Memory B cell (primary cell): ENCODE measurements around the gene SAMD5.
A peak's percentile ranks its signal among the peaks of the same experiment; 100 is the strongest.

Source experiments
- ATAC-seq: fragments of 150-1000 bp; cut with Tn5 transposase; 2 replicates; pipeline ENCODE4 v1.10.0; 2021; ENCODE audit warnings: low read depth, mild to moderate bottlenecking, moderate library complexity
- DNase-seq, 2 donors: peaks; one replicate each; pipeline ENCODE4 v3.0.0; 2022; ENCODE audit warnings: low spot score in 2 of 2
- H3K27ac Mint-ChIP-seq: one replicate; pipeline ENCODE4 v1.8.0; 2022; ENCODE audit warnings: mild to moderate bottlenecking, moderate library complexity, mixed read lengths
- H3K27me3 Mint-ChIP-seq: one replicate; pipeline ENCODE4 v1.8.0; 2022; ENCODE audit warnings: mixed read lengths
- H3K36me3 Mint-ChIP-seq: one replicate; pipeline ENCODE4 v1.8.0; 2022; ENCODE audit warnings: mild to moderate bottlenecking, mixed read lengths
- H3K4me1 Mint-ChIP-seq: one replicate; pipeline ENCODE4 v1.8.0; 2022; ENCODE audit warnings: mixed read lengths
- H3K4me3 Mint-ChIP-seq: one replicate; pipeline ENCODE4 v1.8.0; 2022; ENCODE audit warnings: mild to moderate bottlenecking, moderate library complexity, mixed read lengths
- H3K9me3 Mint-ChIP-seq: one replicate; pipeline ENCODE4 v1.8.0; 2022; ENCODE audit warnings: mixed read lengths

The SAMD5 gene

DNA sequence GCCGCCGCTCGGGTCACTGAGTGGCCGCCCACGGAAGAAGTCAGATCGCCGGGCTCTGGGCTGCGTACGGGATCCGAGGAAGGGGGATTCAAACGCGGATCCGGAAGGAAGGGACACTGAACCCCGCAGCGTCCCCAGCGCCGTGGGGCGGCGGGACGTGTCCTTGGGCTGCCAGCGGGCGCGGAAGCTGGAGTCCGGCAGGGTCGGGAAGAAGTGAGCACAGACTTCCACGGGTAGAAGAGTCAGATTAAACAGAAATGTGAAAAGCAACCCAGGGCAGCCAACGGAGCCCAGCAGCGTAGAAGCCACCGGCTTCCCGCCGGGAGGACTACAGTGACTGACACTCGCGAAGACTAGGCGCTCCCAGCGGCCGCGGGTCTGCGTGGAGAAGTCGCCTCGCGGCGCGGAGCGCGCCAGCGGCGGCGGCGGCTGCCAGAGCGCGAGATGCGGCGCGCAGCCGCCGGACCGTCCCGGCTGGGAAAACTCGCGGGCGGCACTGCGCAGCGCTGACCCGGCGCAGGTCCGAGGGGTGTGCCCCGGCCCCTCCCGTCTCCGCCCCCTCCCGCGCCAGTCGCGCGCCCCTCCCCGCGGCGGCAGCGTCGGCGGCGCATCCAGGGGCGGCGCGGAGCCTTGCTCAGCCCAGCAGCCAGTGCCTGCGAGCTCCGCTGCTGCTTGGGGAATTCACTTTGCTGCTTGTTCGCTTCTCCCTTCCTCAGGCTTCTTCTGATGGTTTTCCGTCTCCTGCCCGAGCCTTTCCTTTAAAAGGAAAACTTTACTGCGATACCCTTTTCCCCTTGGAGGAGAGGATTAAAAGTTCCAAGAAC is at the start of gene SAMD5:
TSS of gene SAMD5 (plus strand) at position 649 of the 824 bp plus-strand sequence. CDS start 239 bp downstream, outside the sequence.
- H3K27ac Mint-ChIP-seq, result no peak within 1 kb of the TSS
- DNase-seq (peak in 1 of 2 donors; percentile 10), ATAC-seq (peak; percentile 39)
- no peaks in the 10 kb centered on the region for H3K36me3 Mint-ChIP-seq
- H3K27me3 Mint-ChIP-seq, result peaks cover 27% of the 10 kb centered on the region
- no peaks in the 10 kb centered on the region for H3K9me3 Mint-ChIP-seq
- H3K4me1 Mint-ChIP-seq, result peaks cover 11% of the 10 kb centered on the region
- H3K4me3 Mint-ChIP-seq, result peak within 1 kb of the TSS; percentile 76

DNA sequence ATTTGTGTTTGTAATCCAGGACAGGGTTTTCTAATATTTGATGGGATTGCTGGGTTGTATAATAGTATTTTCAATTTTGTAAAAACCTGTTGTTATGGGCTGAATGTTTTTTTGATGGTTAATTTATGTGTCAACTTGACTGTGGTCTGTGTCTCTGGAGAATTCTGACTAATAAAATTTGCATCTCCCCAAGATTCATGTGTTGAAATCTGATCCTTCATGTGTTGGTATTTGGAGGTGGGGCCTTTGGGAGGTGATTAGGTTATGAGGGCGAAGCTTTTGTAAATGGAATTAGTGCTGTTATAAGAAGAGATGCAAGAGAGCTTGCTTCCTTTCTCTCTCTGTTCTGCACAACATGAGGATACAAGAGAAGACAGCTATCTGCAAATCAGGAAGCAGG is 48.7 kb upstream of the SAMD5 start:
- ATAC-seq (no peak), DNase-seq (no peak)
- H3K9me3 Mint-ChIP-seq, result peaks cover 6% of the 10 kb centered on the region
- H3K27ac Mint-ChIP-seq, result no peak overlapping the region
- H3K27me3 Mint-ChIP-seq, result peaks cover 2% of the 10 kb centered on the region
- H3K36me3 Mint-ChIP-seq, result no peaks in the 10 kb centered on the region
- H3K4me1 Mint-ChIP-seq, result peaks cover 2% of the 10 kb centered on the region
- H3K4me3 Mint-ChIP-seq, result no peak overlapping the region

DNA sequence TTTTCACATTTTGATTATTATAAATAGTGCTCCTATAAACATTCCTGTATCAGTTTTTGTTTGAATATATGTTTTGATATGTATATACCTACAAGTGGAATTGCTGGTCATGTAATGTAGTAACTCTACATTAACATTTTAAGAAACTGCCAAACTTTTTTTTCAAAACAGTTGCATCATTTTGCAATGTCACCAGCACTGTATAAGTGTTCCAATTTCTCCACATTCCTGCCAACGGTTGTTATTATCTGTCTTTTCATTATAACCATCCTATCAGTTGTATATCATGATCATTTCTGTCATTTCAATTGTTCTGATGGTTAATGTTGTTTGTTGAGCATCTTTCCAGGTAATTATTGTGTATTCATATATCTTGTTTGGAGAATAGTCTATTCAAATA is 44.8 kb upstream of the SAMD5 start:
- no peak for ATAC-seq
- Mint-ChIP-seq H3K4me3 (no peak overlapping the region), H3K9me3 (peaks cover 3% of the 10 kb centered on the region), H3K36me3 (no peaks in the 10 kb centered on the region), H3K27me3 (peaks cover 5% of the 10 kb centered on the region), H3K27ac (no peak overlapping the region), H3K4me1 (peaks cover 2% of the 10 kb centered on the region)
- DNase-seq, result no peak

DNA sequence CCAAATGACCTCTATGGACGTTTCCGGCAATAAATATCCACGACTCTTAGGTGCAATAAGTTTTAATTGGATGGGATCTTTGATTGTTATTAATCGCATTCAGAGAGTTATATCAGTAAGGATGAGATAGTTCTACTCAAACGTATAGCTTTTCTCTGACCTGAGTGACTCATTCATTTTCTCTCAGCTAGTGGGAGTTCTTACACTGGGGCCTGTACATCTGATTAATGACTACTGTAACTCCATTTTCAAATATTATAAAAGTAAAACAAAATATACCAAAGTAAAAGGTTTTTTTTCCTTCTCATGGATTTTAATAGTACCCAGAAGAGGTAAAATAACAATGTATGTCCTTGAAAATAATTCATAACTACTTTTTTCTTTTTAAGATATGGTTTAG is 41.1 kb upstream of the SAMD5 start:
- peaks cover 2% of the 10 kb centered on the region for H3K4me1 Mint-ChIP-seq
- DNase-seq, result no peak
- H3K9me3 Mint-ChIP-seq, result no peaks in the 10 kb centered on the region
- no peak overlapping the region for H3K27ac Mint-ChIP-seq
- H3K4me3 Mint-ChIP-seq, result no peak overlapping the region
- no peaks in the 10 kb centered on the region for H3K36me3 Mint-ChIP-seq
- peaks cover 9% of the 10 kb centered on the region for H3K27me3 Mint-ChIP-seq
- no peak for ATAC-seq

DNA sequence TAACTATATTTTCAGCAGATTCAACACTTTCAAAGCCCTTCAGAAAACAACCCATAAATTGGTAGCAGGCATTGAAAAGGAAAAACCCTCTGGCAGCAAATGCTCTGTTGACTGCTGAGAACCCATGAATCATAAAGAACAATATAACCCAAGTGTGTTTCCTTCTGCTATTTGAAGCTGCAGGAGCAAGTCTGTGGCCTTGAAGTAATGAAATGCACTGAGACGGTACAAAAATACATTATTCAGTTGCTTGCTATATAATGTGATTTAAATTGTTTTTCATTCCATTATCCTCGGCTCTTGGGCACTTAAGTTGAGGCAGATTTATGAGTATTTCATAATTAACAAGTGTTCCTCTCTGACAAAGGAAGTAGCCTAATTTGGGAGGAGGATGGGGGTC is 40.6 kb upstream of the SAMD5 start:
- no peak for ATAC-seq

DNA sequence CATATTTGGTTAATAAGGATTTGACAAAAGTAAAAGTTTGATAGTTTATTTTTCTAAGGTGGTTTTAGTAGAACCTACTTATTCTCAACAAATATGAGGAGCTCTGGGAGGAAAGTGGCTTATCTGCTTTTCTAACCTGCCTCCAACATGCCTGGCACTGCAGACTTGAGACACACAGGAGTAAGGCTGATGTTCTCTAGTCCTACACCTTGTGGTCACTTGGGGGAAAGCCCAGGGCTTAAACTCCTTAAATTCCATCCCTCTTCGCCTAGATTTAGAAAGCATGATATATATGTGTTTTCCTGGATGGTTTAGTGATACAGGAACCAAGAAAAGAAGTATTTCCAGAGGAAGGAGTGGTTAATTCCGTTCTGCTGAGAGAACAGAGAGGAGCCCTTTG is 39.9 kb upstream of the SAMD5 start:
- no peaks in the 10 kb centered on the region for H3K36me3 Mint-ChIP-seq
- H3K9me3 Mint-ChIP-seq, result no peaks in the 10 kb centered on the region
- no peak for ATAC-seq
- DNase-seq, result no peak
- H3K27ac Mint-ChIP-seq, result no peak overlapping the region
- H3K4me3 Mint-ChIP-seq, result no peak overlapping the region
- peaks cover 9% of the 10 kb centered on the region for H3K27me3 Mint-ChIP-seq
- no peaks in the 10 kb centered on the region for H3K4me1 Mint-ChIP-seq

More for the DNA sequence above, 40.6 kb upstream of the SAMD5 start:
- peaks cover 9% of the 10 kb centered on the region for H3K27me3 Mint-ChIP-seq
- no peak overlapping the region for H3K27ac Mint-ChIP-seq
- no peaks in the 10 kb centered on the region for H3K9me3 Mint-ChIP-seq
- DNase-seq, result no peak
- no peaks in the 10 kb centered on the region for H3K36me3 Mint-ChIP-seq
- H3K4me3 Mint-ChIP-seq, result no peak overlapping the region
- peaks cover 1% of the 10 kb centered on the region for H3K4me1 Mint-ChIP-seq

DNA sequence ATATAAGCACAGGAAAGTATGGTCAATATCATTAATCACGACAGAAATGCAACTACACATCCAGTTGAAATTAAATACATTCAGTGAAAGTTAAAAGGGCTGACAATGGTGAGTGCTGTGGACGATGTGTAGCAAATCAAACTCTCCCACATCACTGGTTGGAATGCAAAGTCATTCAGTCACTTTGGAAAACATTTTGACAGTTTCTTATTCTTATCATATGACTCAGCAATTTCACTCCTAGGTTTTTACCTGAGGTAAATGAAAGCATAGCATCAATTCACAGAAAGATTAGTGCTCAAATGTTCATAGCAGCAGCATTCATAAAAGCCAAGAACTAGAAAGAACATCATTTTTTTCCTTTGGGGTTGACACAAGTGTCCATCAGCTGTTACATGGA is 28.6 kb upstream of the SAMD5 start:
- H3K27me3 Mint-ChIP-seq, result peaks cover 2% of the 10 kb centered on the region
- H3K4me3 Mint-ChIP-seq, result no peak overlapping the region
- no peak overlapping the region for H3K27ac Mint-ChIP-seq
- peaks cover 2% of the 10 kb centered on the region for H3K9me3 Mint-ChIP-seq
- H3K4me1 Mint-ChIP-seq, result no peaks in the 10 kb centered on the region
- ATAC-seq, result no peak
- H3K36me3 Mint-ChIP-seq, result no peaks in the 10 kb centered on the region
- no peak for DNase-seq

DNA sequence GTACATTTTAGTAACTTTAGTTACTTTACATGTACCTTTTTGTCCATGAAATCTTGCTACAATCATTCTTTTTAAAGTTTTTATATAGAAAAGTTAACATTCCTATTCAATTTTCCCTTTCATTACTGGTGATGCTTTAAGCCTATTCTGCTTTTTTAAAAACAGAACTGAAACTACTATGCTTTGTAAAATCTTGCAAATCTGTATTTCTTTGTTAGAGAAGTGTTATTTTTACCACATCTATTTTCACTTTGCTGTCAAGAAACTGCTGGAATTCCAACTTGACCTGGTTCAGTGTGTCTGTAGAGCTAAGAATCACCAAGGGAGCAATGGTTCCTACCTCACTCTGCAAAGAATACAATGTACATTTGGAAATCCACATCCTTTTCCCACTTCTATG is 21.8 kb upstream of the SAMD5 start:
- Mint-ChIP-seq H3K4me3 (no peak overlapping the region), H3K27me3 (peaks cover 4% of the 10 kb centered on the region), H3K36me3 (no peaks in the 10 kb centered on the region), H3K4me1 (peaks cover 2% of the 10 kb centered on the region), H3K9me3 (peaks cover 2% of the 10 kb centered on the region), H3K27ac (no peak overlapping the region)
- DNase-seq (no peak), ATAC-seq (no peak)

DNA sequence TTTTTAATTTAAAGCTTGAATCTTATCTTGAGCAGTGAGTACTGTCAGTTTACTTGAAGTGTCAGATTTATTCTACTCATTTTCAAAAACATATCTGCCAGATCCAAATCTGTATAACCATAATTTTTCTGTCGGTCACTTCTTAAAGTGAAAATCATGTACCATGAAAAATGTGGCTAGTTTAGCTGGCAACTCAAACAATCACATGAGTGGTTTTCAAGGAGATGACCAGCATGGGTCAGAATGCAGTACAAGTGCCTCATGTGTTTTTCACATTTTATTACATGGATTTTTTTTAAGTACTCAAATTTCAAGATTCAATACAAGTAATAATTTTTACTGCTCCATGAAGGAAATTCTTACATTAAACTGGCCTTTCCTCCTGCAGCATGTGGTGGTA is 11.0 kb upstream of the SAMD5 start:
- ATAC-seq (no peak), DNase-seq (no peak)
- no peak overlapping the region for H3K27ac Mint-ChIP-seq
- H3K9me3 Mint-ChIP-seq, result no peaks in the 10 kb centered on the region
- no peak overlapping the region for H3K4me3 Mint-ChIP-seq
- no peaks in the 10 kb centered on the region for H3K4me1 Mint-ChIP-seq
- H3K36me3 Mint-ChIP-seq, result no peaks in the 10 kb centered on the region
- peaks cover 12% of the 10 kb centered on the region for H3K27me3 Mint-ChIP-seq

DNA sequence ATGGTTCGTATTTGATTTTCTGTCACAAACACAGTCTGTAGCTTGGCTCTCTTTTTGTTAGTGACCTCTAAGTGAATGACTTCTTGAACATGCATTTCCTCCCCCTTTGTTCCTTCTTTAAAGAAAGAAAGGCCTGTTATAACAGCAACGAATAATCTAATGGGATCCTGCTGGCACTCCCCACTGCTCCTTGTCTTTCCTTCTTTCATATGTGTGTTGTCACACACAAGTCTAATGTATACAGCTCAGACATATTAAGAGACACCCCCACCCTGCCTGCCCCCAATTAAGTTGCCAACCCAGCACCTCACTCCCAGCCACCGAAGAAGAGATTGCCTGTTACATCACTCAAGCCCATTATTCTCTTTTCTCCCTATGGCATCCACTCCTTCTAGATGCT is 4.9 kb upstream of the SAMD5 start:
- H3K36me3 Mint-ChIP-seq, result no peaks in the 10 kb centered on the region
- H3K9me3 Mint-ChIP-seq, result no peaks in the 10 kb centered on the region
- H3K27me3 Mint-ChIP-seq, result peaks cover 21% of the 10 kb centered on the region
- DNase-seq (no peak), ATAC-seq (no peak)
- H3K4me3 Mint-ChIP-seq, result no peak overlapping the region
- no peak overlapping the region for H3K27ac Mint-ChIP-seq
- peaks cover 5% of the 10 kb centered on the region for H3K4me1 Mint-ChIP-seq

DNA sequence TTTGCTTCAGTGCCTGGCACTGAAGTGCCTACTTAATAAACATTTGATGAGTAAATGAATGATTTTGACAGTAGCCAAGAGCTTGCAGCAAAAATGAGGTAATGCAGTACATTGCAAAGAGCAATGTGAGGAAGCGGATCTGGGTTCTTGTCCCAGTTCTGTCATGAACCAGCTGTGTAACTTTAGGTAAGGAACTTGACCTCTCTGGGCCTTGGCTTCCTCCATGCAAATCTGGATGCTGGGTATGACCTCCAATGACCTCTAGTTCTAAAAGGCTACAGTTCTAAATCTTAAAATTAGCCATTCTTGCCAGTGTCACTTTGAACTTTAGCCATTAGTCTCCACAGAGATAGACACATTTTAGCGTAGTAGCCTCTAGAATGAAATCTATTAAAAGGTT is 3.6 kb upstream of the SAMD5 start:
- ATAC-seq (no peak), DNase-seq (no peak)
- Mint-ChIP-seq H3K9me3 (no peaks in the 10 kb centered on the region), H3K27me3 (peaks cover 24% of the 10 kb centered on the region), H3K36me3 (no peaks in the 10 kb centered on the region), H3K4me1 (peaks cover 10% of the 10 kb centered on the region), H3K27ac (no peak overlapping the region), H3K4me3 (no peak overlapping the region)

DNA sequence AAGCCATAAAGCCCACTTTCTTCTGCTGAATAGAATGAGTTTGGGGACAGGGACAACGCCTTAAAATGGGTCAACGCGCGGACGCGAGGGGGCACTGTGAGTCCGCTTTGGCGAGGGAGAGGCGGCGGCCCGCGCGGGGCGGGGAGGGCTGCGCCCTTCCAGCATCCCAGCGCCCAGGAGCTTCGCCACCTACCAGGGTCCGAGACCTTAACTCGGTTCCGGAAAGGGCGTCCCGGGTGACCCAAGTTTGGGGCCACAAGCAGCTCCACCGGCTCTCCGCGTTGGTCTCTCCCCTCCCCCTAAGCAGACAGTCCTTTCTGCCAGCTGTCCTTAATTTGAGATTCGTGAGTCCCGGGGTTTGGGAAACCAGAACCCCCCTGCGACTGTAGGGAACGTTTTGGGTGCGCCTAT is 1.8 kb upstream of the SAMD5 start:
- DNase-seq (no peak), ATAC-seq (no peak)
- Mint-ChIP-seq H3K36me3 (no peaks in the 10 kb centered on the region), H3K9me3 (no peaks in the 10 kb centered on the region), H3K27me3 (peaks cover 30% of the 10 kb centered on the region), H3K4me3 (peak overlapping the region; percentile 73), H3K27ac (no peak overlapping the region), H3K4me1 (peaks cover 11% of the 10 kb centered on the region)

DNA sequence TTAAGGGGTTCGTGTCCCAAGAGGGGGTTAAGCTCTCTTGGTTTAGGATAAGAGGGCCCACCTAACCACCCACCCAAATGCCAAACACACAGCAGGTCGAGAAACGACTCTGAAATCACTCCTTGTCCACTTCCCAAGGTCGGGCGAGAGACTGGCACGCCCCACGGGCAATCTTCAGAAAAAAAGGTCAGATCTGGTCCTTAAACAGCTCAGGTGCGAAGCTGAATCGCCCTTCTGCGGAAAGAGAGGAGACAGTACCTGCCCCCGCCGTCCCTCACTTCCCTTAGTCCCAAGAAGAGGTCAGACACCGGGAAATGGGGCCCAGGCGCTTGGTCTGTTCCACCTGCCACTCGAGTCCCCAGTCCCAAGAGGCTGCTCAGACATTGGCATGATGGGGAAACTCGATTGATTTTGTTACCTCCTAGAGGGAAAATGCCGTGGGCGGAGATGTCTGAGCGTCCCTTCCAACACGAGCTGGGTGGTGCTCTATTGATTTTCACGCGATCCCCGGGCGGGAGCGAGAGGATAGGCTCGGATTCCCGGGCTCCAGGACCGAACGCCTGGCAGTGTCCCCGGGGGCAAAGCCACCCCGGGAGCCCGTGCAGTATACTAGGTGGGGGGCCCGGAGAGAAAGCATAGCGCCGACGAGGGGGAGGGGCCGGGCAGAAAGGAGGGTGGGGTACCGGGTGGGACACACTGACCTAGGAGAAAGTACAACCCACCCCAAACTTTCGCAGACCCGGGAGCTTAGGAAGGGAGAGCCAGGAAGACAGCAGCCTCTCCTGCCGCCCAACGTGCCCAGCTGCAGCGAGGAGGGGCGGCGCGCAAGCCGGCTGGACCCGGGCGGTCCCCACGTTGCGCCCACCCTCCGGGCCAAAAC is 1.1 kb upstream of the SAMD5 start:
- Mint-ChIP-seq H3K9me3 (no peaks in the 10 kb centered on the region), H3K27ac (no peak overlapping the region), H3K36me3 (no peaks in the 10 kb centered on the region), H3K27me3 (peaks cover 28% of the 10 kb centered on the region), H3K4me3 (peak overlapping the region; percentile 73), H3K4me1 (peaks cover 11% of the 10 kb centered on the region)
- ATAC-seq (no peak), DNase-seq (no peak)

DNA sequence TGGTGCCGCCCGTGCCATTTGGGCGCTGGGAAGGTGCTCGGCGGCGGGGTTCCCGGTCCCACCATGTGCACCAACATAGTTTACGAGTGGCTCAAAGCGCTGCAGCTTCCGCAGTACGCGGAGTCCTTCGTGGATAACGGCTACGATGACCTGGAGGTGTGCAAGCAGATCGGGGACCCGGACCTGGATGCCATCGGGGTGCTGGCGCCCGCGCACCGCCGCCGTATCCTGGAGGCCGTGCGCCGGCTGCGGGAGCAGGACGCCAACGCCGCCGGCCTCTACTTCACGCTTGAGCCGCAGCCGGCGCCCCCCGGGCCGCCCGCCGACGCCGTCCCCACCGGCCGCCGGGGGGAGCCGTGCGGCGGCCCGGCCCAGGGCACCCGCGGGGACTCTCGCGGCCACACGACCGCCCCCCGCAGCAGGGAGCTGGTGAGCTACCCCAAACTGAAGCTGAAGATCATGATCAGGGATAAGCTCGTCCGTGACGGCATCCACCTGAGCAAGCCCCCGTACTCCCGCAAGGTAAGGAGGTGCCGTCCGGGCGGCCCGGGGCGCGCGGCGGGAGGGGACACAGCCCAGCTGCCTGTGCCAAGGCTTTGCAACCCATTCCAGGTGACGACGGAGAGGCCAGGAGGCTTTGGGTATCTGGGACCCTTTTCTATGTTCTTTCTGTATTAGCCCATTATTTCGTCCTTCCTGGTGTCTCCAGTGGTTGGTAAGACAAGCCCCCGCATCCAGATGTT is 547 bp downstream of the SAMD5 start:
- H3K4me1 Mint-ChIP-seq, result peaks cover 11% of the 10 kb centered on the region
- no peaks in the 10 kb centered on the region for H3K36me3 Mint-ChIP-seq
- no peaks in the 10 kb centered on the region for H3K9me3 Mint-ChIP-seq
- DNase-seq (no peak), ATAC-seq (no peak)
- H3K27me3 Mint-ChIP-seq, result peaks cover 24% of the 10 kb centered on the region
- H3K4me3 Mint-ChIP-seq, result peak overlapping the region; percentile 76
- H3K27ac Mint-ChIP-seq, result no peak overlapping the region
